Measurements from ENCODE around the gene RPS6KA3.
"Not testable (repeated sequence)": the region's sequence is repeated elsewhere in the genome, so short reads cannot be mapped to it uniquely, and the experiment has no call there.

The RPS6KA3 gene

GRCh38 chrX:20147561-20147960 lies 119.1 kb downstream of the RPS6KA3 start:
- no peak for DNase-seq (ENCODE audit: low read depth, low spot score)

GRCh38 chrX:20144491-20144890 lies 122.2 kb downstream of the RPS6KA3 start:
- DNase-seq (ENCODE audit: low read depth, low spot score), result no peak

DNA sequence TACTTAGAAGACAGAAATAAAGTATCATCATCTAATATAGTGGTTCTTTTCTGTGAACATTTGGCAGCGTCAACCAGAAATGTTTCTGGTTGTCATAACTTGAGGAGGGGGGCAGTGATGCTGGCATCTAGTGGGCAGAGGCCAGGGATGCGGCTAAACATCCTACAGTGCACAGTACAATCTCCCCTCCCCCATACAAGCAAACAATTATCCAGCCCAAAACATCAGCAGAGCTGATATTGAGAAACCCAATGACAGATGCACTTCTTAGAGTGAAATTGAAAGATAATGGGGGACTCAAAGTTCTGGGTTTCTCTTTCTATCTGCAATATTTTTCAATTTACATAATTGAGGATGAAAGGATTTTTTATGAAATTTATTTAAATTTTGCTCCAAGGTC lies 123.1 kb downstream of the RPS6KA3 start:
- no peak for DNase-seq (ENCODE audit: low read depth, low spot score)

- DNase-seq (ENCODE audit: low read depth, low spot score), result no peak
Observed at GRCh38 chrX:20143111-20143510, 123.6 kb downstream of the RPS6KA3 start.

DNA sequence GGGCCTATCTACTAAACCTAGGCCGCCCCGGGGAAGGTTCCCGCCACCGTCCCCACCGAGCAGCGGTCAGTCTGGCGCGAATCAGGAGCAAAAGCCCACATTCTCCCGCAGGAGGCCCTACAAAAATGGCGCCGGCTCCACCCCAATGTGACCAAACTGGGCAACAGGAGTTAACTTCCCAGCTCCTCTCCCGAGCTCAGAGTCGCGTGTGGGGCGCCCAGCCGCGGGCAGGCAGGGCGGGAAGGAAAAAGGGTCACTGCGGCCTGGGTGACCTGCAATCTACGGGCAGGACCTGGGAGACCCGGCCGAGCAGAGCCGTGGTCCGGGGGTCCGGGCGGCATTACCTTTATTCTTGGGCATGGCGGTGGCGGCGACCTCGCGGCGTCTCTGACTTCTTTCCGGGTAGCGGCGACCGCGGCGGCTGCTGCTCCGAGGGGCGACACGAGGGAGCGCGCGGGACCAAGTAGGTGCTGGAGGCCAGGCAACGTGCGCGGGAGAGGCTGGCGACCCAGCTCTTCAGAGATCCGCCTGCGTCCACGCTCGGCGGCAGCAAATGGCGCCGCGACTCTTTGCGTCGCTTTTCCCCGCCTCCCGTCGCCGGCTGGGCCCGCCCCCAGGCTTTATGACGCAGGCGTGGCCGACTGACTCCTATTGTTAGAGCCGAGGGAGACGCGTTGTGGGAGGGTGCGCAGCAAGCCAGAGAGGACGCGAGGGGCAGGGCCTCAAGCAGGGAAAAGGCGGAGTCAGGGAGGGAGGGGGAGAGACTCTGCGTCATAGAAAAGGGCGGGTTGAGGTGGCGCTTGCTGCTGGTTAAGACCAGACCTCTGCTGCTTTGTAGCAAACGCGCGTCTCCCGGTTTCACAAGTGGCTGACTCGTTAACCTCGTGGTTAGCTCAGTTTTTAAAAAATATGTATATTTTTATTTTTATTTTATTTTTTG lies 125.2 kb downstream of the RPS6KA3 start, which contains the start of gene EIF1AX:
Gene EIF1AX (minus strand): TSS at position 558 of the 940 bp plus-strand sequence. CDS start 198 bp downstream, at position 360.
- DNase-seq (ENCODE audit: low read depth, low spot score), result peak; percentile 100

DNA sequence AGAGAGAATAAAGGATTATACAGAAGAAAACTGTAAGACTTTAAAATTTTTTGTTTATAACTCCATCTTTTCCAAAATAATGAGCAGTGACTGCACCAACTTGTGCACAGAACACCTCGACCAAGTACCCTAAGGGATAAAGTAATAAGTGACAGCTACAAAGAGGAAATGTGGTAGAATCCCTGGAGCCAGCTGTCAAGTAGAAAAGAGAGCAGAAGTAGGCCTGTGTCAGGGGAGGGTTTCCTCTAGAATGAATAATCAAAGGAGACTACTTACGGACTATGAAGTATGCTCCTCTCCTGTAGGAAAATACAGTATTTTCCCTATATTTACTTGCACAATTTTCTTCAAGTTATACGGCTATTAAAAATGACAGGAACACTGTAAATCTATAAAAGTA lies 126.3 kb downstream of the RPS6KA3 start:
- no peak for DNase-seq (ENCODE audit: low read depth, low spot score)

- peak; percentile 27 for DNase-seq (ENCODE audit: low read depth, low spot score)
Observed at GRCh38 chrX:20139966-20140365, 126.7 kb downstream of the RPS6KA3 start.

- DNase-seq (ENCODE audit: low read depth, low spot score), result no peak
Observed at GRCh38 chrX:20135944-20136343, 130.8 kb downstream of the RPS6KA3 start.

DNA sequence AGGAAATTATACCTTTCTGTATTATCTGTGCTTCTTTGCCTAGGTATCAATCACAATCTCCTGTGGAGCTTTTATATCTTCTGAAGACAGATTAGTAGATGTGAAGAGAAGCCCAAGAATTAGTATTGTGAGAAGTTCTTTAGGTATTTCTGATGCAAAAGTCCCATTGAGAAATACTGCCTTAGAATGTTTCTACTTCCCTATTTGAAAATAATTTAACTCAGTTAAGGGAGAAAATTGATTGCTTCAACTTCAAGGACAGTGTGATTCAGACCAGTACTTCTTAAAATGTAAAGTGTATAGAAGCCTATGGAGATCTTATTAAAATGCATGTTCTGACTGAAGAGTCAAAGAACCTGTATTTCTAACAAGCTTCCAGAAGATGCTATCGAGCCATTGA lies 134.0 kb downstream of the RPS6KA3 start:
- DNase-seq (ENCODE audit: low read depth, low spot score), result no peak

- DNase-seq (ENCODE audit: low read depth, low spot score), result no peak
Observed at GRCh38 chrX:20130357-20130756, 136.4 kb downstream of the RPS6KA3 start.

GRCh38 chrX:20129547-20129946 lies 137.2 kb downstream of the RPS6KA3 start:
- DNase-seq (ENCODE audit: low read depth, low spot score), result no peak

DNA sequence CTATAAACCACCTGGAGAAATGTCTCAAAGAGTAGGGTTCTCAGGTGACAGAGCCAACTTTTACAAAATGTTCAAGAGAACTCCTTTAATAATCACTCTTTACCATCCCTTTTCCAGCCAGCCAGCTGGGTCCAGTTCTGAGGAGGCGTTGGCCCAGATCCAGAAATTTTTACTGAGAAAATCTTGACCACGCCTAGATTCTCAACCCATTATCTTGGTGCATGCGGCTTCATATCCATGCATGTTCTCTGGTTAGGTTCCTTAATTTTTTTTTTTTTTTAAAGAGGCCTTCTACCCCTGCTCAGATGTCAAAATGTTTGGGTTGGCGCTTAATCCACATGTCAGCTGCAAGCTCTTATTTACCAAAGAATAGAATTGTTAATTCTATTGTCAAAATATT lies 138.0 kb downstream of the RPS6KA3 start:
- DNase-seq (ENCODE audit: low read depth, low spot score), result no peak

DNA sequence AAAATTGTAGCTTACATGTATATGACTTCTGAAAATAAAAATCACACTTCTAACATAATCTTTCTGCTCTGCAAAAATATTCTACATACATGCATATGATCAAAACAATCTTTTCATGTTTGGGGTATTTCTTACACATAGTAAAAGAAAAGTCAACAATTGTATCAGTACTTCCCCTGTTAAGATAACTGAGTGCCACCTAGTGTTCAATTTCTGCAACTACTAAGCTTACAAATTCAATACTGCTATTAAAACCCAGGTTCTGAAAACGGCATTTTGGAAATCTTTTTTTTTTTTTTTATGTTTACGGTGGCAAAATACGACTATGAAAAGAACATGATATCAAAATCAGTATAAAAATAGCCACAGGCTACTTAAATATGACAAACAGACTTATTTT lies 139.3 kb downstream of the RPS6KA3 start:
- not testable (repeated sequence) for DNase-seq (ENCODE audit: low read depth, low spot score)

GRCh38 chrX:20126833-20127232 lies 139.9 kb downstream of the RPS6KA3 start:
- not testable (repeated sequence) for DNase-seq (ENCODE audit: low read depth, low spot score)

GRCh38 chrX:20124964-20125363 lies 141.7 kb downstream of the RPS6KA3 start:
- no peak for DNase-seq (ENCODE audit: low read depth, low spot score)

- no peak for DNase-seq (ENCODE audit: low read depth, low spot score)
Observed at GRCh38 chrX:20118065-20118824, 148.5 kb downstream of the RPS6KA3 start.

GRCh38 chrX:20116577-20117240 lies 150.0 kb downstream of the RPS6KA3 start, which contains the start of gene MAP7D2:
Gene MAP7D2 (minus strand): TSS chrX:20116907. CDS start chrX:20116879, 28 bp downstream.
- DNase-seq (ENCODE audit: low read depth, low spot score), result peak; percentile 25

GRCh38 chrX:20116087-20116576 lies 150.6 kb downstream of the RPS6KA3 start:
- DNase-seq (ENCODE audit: low read depth, low spot score), result peak; percentile 6

- DNase-seq (ENCODE audit: low read depth, low spot score), result no peak
Observed at GRCh38 chrX:20112022-20112774, 154.5 kb downstream of the RPS6KA3 start.

DNA sequence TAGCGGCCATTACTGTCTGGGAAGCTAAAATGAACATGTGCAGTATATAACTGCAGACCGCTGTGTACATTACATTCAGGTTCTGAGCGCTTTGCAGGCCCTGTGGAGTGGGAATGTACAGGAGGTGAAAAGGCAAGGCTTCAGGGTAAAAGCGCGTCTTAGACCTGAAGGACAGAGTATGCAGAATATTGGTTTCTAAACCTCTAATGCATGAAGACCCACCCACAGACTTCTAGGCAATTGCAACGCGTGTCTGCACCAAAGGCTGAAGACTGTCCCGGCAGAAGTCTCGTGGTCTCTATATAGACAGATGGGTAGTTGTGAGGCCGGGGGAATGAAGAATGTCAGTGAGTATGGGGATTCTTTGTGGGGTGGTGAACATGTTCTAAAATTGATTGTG lies 155.4 kb downstream of the RPS6KA3 start:
- no peak for DNase-seq (ENCODE audit: low read depth, low spot score)
